ENCODE measurements around the gene TIMD4.

TIMD4 gene

DNA sequence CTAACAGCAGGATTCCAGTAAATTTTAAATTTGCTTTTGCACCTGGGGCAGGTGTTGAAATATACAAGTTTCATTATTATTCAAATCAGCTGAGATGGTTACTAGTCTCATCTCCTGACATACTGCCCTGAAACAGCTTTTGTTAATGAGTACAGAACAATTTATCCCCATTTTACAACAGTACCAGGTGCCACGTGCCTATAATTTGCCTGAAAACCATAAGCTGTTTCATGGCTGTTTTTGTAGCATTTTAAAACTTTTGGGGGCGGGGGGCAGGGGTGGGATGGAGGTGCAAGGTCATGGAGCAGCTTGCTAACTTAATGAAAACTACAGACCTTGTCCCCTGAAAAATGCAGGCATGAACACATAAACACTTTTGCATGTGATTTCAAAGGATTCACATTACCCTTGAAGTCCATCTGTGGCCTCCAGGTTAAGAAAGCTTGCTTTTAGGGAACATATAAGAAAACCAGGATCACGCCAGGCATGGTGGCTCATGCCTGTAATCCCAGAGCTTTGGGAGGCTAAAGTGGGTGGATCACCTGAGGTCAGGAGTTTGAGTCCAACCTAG is 42.1 kb downstream of the TIMD4 start:
- DNase-seq, result no peak

DNA sequence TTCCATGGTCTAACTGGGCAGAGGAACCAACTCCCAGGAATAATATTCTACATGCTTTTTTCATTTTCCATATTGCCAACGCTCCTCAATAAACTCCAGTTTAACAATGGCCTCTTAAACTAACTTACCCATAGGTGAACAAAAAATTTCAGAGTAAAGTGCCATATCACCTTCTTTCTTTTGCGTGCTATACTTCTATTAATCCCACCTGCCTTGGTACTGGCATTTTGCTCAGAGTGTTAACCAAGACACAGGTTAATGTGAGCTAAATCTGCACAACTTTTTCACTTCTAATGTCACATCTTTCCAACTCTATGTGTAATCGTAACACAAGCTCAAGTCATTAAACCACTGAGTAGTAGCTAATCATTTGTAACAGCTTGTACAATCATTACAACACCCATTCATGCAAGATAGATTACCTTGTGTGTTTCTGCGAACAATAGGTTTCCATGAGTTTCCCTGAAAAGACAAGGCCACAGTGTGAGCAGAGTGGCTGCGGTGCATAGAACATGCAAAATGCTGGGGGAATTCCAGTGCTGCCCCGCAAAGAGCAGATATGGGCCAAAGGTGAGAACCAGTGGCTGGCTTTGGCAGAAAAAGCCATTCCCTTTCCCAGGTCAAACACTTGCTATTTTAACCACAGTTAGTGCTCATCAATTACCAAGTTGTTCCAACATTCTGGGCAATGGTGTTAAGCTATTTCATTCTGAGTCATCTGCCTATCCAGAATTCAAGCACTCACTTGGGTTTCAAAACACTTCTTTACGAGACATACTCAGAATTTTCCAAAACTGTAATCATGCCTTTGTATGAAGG is 42.8 kb downstream of the TIMD4 start:
- no peak for DNase-seq

DNA sequence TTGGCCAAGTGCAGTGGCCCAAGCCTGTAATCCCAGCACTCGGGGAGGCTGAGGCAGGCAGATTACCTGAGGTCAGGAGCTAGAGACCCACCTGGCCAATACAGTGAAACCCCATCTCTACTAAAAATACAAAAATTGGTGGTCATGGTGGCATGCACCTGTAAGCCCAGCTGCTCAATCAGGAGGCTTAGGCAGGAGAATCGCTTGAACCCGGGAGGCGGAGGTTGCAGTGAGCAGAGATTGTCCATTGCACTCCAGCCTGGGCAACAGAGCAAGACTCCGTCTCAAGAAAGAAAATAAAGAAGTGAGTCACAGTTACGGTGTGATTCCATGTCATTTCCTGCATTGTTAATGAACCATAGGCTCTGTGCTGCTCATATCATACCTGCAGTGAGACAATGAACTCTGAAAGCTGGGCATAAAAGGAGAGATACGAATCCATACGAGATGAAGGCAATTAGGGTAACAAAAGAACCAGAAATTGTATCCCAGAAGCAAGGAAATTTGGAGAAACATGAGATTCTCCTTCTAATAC is 44.6 kb downstream of the TIMD4 start:
- no peak for DNase-seq

DNA sequence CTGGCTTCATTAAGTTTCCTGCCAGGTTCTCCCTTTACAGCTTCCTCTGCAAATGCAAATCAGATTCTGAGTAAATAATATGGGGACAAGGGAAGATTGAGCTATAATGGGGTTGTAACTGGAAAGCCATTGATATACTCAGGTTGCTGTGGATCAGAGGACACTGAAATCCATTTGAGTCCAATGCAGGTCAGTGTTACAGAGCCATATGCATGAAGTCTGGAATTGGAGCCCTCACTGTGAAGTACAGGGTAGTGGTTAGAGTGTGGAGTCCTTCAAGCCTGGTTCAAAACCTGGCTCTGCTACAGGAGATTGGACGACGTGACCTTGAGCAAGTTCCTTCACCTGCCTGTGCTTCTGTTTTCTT is 48.7 kb downstream of the TIMD4 start:
- DNase-seq, result no peak

DNA sequence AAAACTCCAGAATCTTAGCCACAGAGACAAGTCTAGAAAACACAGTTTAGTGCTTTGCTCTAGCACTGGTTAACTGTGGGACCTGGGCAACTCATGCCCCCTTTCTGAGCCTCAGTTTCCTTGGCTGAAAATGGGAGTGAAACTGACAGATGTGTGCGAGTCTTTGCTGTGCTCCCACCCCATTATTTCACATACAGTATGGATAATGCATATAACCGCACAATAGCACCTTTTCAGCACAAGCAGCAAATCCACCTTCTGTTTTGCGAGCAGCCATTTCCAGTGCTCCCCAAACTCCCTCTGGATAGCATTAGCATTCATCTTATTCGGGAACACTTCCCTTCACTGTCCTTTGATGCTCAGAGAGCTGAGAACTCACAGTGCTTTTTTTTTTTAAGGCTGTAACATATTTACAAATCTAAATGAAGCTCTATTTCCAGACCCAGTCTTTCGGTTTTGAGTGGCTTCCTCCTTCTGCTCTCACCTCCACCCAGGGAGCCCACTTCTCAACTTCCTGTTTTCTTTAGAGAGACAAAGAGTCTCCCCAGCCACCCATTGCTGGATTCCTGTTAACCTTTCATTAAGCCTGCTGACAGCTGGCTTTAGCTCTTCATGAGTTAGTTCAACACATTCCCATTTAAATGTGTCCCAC is 49.2 kb downstream of the TIMD4 start:
- peak; percentile 69 for DNase-seq

DNA sequence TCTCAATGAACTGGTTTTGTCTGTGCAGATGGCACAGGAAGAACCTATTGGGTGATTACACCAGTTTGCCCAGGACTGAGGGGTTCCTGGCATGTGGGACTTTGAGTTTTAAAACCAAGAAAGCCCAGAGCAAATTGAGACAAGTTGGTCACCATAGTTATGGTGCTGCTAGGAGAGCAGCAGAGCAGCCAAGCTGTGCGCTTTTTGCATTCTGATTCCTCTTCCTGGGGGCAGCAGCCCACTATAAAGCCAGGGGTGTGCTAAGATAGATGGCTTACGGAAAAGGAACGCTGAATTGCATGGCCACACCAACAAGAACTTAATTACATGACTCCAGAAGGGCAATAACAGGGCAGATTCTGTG is 49.7 kb downstream of the TIMD4 start:
- DNase-seq, result no peak

DNA sequence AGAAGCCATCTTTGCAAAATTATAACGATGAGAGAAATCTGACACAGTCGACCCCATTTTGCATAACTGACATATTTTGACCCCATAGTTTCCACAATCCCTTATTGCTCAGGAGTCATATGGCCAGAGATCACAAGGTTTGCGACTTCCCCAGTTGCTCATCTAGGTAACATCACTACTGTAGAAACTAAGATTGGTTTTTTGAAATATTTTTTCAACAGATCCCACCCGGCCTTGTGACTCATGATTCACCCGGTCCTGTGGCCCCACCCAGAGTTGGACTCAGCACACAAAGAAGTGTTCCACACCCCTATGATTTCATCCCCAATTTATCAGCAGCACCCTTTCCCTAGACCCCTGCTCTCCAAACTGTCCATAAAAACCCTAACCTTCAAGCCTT is 50.2 kb downstream of the TIMD4 start:
- DNase-seq, result no peak

DNA sequence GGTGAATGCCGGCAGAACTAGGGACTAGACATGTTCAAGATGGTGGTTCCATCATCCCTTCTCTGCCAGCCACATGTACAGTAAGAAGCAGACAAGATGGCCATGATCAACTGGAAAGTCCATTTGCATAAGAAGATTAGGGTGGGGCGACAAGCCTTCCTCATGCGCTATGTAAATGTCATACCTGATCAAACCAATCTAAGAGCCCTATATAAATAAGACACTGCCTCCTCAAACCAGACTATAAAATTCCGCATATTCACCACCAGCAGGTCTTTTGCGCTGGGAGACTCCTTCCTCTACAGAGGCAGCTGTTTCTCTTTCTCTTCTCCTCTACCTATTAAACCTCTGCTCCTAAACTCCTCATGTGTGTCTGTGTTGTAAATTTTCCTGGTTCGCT is 53.8 kb downstream of the TIMD4 start:
- DNase-seq, result no peak

DNA sequence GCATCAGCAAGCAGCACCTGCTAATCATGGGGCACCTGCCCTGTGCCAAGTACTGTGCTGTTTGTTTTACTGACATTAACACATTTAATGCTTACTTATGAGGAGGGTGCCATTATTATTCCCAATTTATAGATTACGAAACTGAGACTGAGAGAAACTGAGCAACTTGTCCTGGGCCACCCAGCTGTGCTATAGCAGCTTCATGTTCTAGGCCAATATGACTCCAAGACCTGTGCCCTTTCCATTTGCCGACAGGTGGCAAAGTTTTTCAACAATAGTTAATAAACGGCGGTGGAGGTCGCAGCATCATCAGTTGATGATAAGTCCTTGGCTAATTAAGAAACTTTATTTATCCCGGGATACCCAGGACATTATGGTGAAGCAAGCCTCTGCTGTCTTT is 55.4 kb downstream of the TIMD4 start:
- no peak for DNase-seq

DNA sequence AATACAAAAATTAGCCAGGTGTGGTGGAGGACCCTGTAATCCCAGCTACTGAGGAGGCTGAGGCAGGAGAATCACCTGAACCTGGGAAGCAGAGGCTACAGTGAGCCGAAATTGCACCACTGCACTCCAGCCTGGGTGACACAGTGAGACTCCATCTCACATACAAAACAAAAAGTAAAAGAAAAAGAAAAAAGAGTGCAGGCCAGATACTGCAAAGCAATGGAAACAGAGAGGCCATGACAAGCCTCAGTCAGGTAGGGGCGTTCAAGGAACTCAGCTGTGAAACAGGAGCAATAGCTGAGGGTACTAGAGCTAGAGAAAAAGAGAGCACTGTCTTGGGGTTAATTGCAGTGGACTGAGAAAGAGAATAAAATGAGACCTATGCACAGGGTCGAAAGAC is 56.2 kb downstream of the TIMD4 start:
- no peak for DNase-seq

DNA sequence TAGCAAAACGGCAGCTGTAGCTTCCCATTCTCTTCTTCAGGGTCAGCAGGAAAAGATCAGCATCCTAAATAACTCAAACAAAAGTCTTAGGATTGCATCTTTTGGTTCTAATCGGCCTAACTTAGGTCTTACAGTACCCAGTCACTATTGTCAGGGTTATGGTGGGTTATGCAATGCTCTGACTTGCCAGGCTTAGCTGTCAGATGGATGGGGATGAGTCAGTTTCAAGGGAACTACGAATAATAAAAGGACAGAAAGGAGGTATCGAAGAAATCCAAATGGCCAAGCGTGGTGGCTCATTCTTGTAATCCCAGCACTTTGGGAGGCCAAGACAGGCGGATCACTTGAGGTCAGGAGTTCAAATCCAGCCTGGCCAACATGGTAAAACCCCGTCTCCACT is 66.5 kb downstream of the TIMD4 start:
- no peak for DNase-seq

DNA sequence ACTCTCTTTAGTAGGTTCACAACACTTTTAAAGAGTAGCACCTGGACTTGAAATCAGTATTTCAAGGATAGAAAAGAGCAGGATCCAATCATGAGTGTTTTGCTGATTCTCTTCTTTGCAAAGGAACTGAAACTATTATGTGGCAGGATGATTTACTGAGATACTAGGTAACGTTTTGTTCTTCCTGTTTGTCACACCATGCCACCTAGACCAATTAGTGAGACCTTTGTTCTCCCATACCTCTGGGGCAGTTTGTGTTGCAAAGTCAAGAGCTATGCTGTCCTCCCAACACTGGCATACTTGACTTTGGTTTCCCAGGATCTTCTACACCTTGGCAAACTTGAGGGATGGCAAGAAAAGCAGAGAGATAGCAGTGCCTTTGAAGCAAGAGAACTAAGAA is 69.5 kb downstream of the TIMD4 start:
- no peak for DNase-seq

DNA sequence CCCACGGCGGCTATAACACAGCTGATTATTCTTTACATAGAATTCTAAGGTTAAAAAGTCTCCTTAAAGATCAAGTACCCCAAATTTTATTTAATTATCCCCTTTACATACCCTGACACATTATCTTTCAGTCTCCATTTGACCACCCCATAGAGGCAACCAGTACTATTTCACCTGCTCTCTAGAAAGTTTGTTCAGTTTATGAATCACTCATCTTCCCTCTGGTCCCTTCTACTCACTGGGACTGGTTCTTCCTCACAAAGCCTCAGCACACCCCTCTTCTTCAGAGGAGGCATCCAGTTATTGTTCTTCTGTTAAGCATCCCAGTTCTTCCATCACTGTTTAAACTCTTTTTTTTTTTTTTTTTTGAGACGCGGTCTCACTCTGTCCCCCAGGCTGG is 70.2 kb downstream of the TIMD4 start:
- no peak for DNase-seq

DNA sequence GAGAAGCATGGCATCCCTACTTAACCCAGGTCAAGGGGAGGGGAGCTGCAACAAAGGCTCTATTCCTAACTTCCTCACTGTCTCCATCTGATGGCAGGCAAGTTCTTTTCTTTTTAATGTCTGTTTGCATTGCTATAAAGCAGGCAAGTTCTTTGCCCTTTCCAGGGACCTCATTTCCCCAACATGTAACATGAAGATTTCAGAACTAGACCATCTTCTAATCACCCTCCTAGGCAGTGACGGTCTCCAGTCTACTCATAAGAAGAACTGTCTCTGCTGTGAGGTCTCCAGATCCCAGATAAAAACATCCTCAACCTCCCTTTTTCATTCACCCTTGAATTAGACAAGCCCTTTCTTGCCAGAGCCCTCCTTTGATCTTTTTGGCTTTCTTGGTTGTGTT is 70.8 kb downstream of the TIMD4 start:
- no peak for DNase-seq

DNA sequence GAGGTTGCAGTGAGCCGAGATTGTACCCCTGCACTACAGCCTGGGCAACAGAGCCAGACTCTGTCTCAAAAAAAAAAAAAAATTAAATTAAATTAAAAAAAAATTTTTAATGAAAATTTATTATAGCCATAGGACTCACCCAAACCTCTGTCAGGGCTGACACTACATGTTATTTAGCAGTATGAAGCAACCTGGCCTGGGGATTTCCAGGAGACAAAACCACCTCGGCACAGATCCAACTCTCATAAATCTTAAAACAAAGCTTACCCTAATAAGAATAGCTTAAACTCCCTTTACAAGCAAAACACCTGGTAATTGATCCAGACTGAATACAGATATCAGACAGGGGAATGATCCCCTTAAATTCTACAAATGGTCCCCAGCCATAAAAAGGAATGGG is 74.5 kb downstream of the TIMD4 start:
- no peak for DNase-seq

DNA sequence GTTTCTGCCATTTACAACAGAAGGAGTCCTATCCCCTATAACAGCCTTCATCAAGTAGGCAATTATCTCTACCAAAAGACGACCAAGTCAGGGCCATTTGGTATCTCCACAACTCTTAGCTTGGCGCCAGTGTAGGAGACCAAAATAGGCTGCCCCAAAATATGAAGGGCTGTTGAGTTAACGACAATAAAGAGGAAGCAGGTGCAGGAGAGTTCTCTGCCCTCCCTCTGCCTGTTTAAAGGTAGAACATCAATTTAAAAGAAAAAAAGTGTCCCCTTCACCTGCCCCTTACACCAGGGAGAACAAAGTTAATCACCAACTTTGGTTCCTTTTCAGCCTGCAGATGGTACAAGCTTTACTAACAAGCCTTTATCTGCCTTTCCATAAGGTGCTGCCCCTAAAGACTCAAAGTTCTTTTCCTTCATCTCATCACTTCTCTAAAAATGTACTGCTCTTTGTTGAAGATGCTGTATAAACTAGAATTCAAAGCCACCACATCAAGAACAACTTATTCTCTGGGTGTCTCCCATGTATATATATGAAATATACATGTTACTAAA is 79.6 kb downstream of the TIMD4 start:
- DNase-seq, result no peak

DNA sequence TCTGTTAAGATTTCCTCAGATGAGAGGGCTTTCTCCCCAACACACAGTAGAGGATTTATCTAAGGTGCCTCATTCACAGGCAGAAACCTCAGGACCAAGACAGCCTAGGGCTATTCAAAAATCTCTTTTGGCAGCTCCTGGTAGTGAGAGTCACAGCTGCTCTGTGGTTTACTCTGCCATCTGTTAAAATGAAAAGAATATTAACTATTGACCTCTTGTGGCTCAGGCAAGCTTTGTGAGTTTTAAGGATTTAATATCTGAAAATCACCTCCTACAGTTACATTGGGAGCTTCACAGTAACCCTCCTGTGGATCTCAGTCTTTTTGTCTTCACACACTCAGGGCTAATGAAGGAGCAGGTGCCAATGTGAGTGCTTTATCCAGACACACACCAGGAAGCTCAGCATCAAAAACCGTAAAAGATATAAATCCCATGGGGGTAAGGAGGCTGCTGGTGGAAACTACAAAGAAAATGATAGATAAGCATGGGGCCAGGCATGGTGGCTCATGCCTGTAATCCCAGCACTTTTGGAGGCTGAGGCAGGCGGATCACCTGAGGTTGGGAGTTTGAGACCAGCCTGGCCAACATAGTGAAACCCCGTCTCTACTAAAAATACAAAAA is 83.3 kb downstream of the TIMD4 start:
- no peak for DNase-seq

DNA sequence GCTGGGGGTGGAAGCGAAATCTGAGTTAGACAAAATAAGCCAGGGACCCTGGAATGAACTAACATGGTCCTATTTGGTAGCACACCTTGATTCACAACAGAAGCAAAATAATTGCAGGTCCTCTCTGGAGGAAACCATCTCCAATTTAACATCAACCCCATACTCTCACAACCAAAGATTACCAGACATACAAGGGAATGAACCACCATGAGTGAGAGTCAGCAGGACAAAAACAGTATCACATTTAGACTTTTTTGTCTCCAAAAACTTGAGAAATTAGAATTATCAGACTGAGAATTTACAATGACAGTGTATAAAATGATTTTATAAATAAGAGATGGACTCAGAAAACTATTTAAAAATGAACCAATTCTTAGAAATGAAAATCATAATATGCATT is 91.8 kb downstream of the TIMD4 start:
- no peak for DNase-seq

DNA sequence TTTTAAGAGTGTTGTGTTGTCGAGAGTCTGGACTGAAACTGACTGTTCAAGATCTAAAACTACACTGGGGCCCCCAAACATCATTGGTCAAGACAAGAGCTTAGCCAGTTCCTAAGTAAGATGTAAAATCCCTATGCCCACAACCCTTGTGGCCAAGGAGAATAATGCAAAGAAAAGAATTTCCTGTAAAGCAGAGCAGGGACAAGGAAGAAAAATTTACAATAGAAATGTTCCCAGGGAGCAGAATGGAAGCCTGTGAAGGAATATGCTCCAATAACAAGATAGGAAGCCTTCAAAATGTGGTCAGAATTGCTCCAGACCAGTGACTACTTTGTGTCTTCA is 92.6 kb downstream of the TIMD4 start:
- no peak for DNase-seq

Measured in COR-L47 (cell line).